Nucleus accumbens (tissue), 56 donors: ENCODE data around the gene NUP50.

Experiments
- DNase-seq, 56 donors: peaks; one replicate each; lab custom pipeline; 2025; lab: John Stamatoyannopoulos, UW

The NUP50 gene

GRCh38 chr22:45163451-45164269, at the start of gene NUP50:
NUP50 (plus strand) TSS chr22:45163925; CDS start chr22:45168178, 4,253 bp downstream.
- DNase-seq: peak in 55 of 56 donors; percentile 34 to 94 (median 85)

GRCh38 chr22:45120440-45120839, 43.3 kb upstream of the NUP50 start:
- no peak for DNase-seq

- DNase-seq: no peak
Observed at GRCh38 chr22:45120931-45121330, 42.8 kb upstream of the NUP50 start.

GRCh38 chr22:45124176-45124847, 39.4 kb upstream of the NUP50 start:
- no peak for DNase-seq

GRCh38 chr22:45125188-45125587, 38.5 kb upstream of the NUP50 start:
- peak in 1 of 56 donors; percentile 3 for DNase-seq

- DNase-seq: no peak
Observed at GRCh38 chr22:45127866-45128265, 35.9 kb upstream of the NUP50 start.

- DNase-seq: no peak
Observed at GRCh38 chr22:45129703-45130524, 33.8 kb upstream of the NUP50 start.

- no peak for DNase-seq
Observed at GRCh38 chr22:45130891-45131290, 32.8 kb upstream of the NUP50 start.

GRCh38 chr22:45131749-45132148, 32.0 kb upstream of the NUP50 start:
- DNase-seq: peak in 6 of 56 donors; percentile 0 to 25 (median 5)

GRCh38 chr22:45134313-45134712, 29.4 kb upstream of the NUP50 start:
- DNase-seq: no peak

- DNase-seq: no peak
Observed at GRCh38 chr22:45136594-45136993, 27.1 kb upstream of the NUP50 start.

GRCh38 chr22:45139693-45140092, 24.0 kb upstream of the NUP50 start:
- no peak for DNase-seq

GRCh38 chr22:45142376-45142775, 21.3 kb upstream of the NUP50 start:
- no peak for DNase-seq

- DNase-seq: no peak
Observed at GRCh38 chr22:45144916-45145315, 18.8 kb upstream of the NUP50 start.

GRCh38 chr22:45149671-45150070, 14.1 kb upstream of the NUP50 start:
- DNase-seq: no peak

GRCh38 chr22:45150139-45150538, 13.6 kb upstream of the NUP50 start:
- DNase-seq: no peak

- no peak for DNase-seq
Observed at GRCh38 chr22:45151503-45151902, 12.2 kb upstream of the NUP50 start.

GRCh38 chr22:45154383-45154782, 9.3 kb upstream of the NUP50 start:
- no peak for DNase-seq

- DNase-seq: no peak
Observed at GRCh38 chr22:45155050-45155840, 8.5 kb upstream of the NUP50 start.

GRCh38 chr22:45157907-45158306, 5.8 kb upstream of the NUP50 start:
- no peak for DNase-seq
